Astrocyte of the cerebellum (primary cell): ENCODE measurements around the gene DMD.

Source experiments
- DNase-seq: peaks from one replicate; pipeline ENCODE4 v3.0.0-alpha.2; 2011; ENCODE audit warnings: low read depth
- H3K4me3 ChIP-seq: 2 replicates; pipeline ENCODE4 v1.5.1; 2011; ENCODE audit warnings: mild to moderate bottlenecking, low read depth, low read length, moderate library complexity
- in situ Hi-C: cut with HindIII; loops from 2 replicates; pipeline ENCODE4 v1.10.0; 2017; ENCODE audit warnings: low sequenced_read_pairs
- TF ChIP-seq, protein P1 (sequence below): IDR thresholded peaks from 2 replicates; pipeline ENCODE4 v1.5.1; 2012; ENCODE audit warnings: low read length, low read depth, moderate library complexity, mild to moderate bottlenecking; ENCODE audit errors: missing control alignments

Gene DMD

DNA sequence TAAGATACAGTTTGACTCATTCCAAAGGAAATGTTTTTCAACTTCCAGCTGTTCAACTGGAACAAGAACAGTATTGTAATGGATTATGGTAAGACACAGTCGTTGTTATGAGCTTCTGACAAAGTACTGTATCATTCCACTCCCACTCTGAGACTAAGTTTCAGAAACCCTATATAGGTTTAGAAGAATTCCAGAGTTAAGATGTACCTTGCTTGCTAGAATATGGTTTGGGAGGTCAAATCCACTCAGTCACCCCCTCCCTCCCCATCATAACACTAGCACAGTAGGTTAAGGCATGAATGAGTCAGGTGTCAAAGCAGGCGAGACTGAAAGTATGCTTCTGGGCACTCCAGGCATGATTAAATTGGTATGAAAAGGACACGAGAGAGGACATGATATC is 339.7 kb downstream of the DMD start:
- no peak for DNase-seq
- in situ Hi-C loops, result no loop called here
- H3K4me3 ChIP-seq, result no peak overlapping the region
- TF ChIP-seq, protein P1, sequence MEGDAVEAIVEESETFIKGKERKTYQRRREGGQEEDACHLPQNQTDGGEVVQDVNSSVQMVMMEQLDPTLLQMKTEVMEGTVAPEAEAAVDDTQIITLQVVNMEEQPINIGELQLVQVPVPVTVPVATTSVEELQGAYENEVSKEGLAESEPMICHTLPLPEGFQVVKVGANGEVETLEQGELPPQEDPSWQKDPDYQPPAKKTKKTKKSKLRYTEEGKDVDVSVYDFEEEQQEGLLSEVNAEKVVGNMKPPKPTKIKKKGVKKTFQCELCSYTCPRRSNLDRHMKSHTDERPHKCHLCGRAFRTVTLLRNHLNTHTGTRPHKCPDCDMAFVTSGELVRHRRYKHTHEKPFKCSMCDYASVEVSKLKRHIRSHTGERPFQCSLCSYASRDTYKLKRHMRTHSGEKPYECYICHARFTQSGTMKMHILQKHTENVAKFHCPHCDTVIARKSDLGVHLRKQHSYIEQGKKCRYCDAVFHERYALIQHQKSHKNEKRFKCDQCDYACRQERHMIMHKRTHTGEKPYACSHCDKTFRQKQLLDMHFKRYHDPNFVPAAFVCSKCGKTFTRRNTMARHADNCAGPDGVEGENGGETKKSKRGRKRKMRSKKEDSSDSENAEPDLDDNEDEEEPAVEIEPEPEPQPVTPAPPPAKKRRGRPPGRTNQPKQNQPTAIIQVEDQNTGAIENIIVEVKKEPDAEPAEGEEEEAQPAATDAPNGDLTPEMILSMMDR, result no peak

DNA sequence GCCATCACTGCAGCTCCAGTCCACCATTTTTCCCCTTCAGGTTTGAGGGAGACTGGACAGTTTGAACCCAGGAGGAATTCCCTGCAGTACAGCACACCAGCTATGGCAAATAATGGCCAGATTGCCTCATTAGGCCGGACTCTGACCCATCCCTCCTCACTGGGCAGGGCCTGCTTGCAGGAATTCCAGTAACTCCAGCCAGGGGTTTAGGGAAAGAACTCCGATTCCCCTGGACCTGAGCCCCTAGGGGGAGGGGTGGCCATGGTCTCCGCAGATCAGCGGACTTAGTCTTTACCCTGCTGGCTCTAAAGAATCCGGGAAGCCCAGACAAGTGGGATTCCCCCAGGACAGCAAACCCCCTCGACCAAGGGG is 342.8 kb downstream of the DMD start:
- DNase-seq, result no peak
- H3K4me3 ChIP-seq, result no peak overlapping the region
- in situ Hi-C loops, result no loop called here
- TF ChIP-seq, protein P1, result no peak

DNA sequence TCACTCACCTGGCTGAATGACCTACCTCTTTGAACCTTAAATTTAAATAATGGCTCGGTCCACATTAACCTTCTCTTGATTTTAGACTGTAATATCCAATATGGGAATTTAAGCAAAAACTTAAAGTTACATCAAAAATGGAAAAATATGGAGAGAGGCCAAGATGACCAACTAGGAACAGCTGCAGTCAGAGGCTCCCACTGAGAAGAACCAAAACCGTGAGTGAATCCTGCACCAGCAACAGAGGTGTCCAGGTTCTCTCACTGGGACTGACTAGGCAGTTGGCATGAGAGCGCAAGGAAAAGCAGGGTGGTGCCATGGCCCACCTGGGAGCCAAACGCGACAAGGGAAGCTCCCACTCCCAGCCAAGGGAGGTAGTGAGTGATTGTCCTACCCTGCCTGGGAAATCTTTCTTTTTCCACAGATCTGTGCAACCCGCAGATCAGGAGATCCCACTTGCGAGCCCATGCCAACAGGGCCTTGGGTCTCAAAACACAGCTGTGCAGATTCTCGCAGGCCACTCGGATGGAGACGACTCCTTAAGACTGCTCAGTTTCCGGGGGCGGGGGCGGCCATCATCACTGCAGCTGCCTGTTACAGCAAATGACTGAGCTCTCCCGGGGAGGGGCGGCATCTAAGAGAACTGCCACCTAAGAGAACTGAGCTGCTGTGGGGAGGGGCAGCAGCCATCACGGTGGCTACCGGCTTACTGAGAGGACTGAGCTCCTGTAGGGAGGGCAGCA is 343.4 kb downstream of the DMD start:
- in situ Hi-C loops, result no loop called here

DNA sequence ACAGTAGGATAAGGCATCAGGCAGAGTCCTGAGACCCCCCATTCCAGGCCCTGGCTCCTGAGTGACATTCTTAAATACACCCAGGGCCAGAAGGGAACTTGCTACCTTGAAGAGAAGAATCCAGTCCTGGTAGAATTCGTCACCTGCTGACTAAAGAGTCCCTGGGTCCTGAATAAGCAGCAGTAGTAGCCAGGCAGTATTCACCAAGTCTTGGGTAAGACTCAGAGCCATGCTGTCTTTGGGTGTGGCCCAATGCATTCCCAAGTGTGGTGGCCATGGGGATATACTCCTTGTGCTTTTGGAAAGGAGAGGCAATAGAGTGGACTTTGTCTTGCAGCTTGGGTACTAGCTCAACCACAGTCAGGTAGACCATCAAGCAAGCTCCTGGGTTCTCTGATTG is 359.1 kb downstream of the DMD start:
- in situ Hi-C loops, result no loop called here
- H3K4me3 ChIP-seq, result no peak overlapping the region
- TF ChIP-seq, protein P1, result no peak
- no peak for DNase-seq

More for the DNA sequence above, 343.4 kb downstream of the DMD start:
- TF ChIP-seq, protein P1, result no peak
- no peak for DNase-seq
- no peak overlapping the region for H3K4me3 ChIP-seq

DNA sequence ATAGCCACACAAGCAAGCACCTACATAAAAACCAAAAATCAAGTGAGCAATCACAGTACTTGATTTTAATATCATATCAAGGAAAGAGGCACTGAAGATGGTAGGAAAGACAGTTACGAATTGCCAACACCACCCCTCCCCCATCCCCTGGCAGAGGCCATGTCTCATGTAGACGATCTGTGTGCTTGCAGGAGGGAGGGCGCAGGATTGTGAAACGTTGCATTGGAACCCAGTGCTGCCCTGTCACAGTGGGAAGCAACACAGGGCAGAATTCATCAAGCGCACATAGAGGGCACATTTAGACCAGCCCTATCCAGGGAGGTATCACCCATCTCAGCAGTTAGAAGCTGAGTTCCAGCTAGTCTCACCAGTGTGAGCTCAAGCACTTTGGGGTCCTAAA is 359.8 kb downstream of the DMD start:
- TF ChIP-seq, protein P1, result no peak
- in situ Hi-C loops, result no loop called here
- H3K4me3 ChIP-seq, result no peak overlapping the region
- DNase-seq, result no peak

DNA sequence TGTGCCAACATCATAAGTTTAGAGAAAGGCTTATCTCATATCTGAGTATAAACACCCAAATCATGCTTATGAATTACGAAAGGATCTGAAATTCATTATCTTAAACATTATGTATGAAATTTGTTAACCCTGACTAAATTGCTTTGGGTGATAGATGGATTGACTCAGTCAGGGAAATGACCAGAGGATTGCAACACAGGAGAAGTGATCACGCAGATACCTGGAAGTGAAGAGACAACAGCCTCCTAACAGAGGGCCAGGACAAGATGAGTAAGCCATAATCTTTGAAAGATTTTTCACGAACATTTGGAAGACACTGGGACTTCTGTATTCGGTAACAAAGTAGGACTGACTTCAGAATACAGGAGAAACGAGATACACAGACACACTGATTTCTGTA is 363.4 kb downstream of the DMD start:
- TF ChIP-seq, protein P1, result no peak
- in situ Hi-C loops, result no loop called here
- no peak for DNase-seq
- H3K4me3 ChIP-seq, result no peak overlapping the region
